Osteocyte (in vitro differentiated cells): ENCODE measurements around the gene SLC45A1. TPM values are rescaled to one million over a fixed set of nuclear protein-coding genes. Genes with fewer than 3 reads are reported as not detected.

Source experiments
- DNase-seq: peaks from one replicate; pipeline ENCODE4 v3.0.0; 2021; ENCODE audit warnings: mixed read lengths; ENCODE audit not compliant: unreplicated experiment; ENCODE audit errors: extremely low spot score
- H3K27ac Mint-ChIP-seq: one replicate; pipeline ENCODE4 v1.8.0; 2021; ENCODE audit warnings: mild to moderate bottlenecking, mixed read lengths; ENCODE audit not compliant: unreplicated experiment
- H3K27me3 Mint-ChIP-seq: one replicate; pipeline ENCODE4 v1.8.0; 2021; ENCODE audit warnings: mixed read lengths; ENCODE audit not compliant: unreplicated experiment
- H3K36me3 Mint-ChIP-seq: one replicate; pipeline ENCODE4 v1.8.0; 2021; ENCODE audit warnings: mixed read lengths; ENCODE audit not compliant: unreplicated experiment
- H3K4me1 Mint-ChIP-seq: one replicate; pipeline ENCODE4 v1.8.0; 2021; ENCODE audit warnings: mixed read lengths; ENCODE audit not compliant: unreplicated experiment
- H3K4me3 Mint-ChIP-seq: one replicate; pipeline ENCODE4 v1.8.0; 2021; ENCODE audit warnings: mild to moderate bottlenecking, moderate library complexity, mixed read lengths; ENCODE audit not compliant: unreplicated experiment
- H3K9me3 Mint-ChIP-seq: one replicate; pipeline ENCODE4 v1.8.0; 2021; ENCODE audit warnings: mixed read lengths; ENCODE audit not compliant: unreplicated experiment
- CTCF ChIP-seq: fragments of 200-600 bp; sonication (generic); IDR thresholded peaks from 2 replicates; pipeline ENCODE4 v1.5.0; 2021; ENCODE audit warnings: antibody characterized with exemption, mild to moderate bottlenecking, moderate library complexity
- total RNA-seq: library from RNA; stranded (reverse); gene quantifications from 2 replicates; pipeline ENCODE4 v1.2.1, GENCODE V29; 2021

SLC45A1 gene
- total RNA-seq, 1 donor from 2014 or later: 3.2 TPM

- DNase-seq: no peak
- H3K27me3 Mint-ChIP-seq: no peaks in the 10 kb centered on the region
- TF ChIP-seq CTCF: no peak
- H3K36me3 Mint-ChIP-seq: no peaks in the 10 kb centered on the region
- peaks cover 63% of the 10 kb centered on the region for H3K4me1 Mint-ChIP-seq
- H3K27ac Mint-ChIP-seq: peak overlapping the region; percentile 5
- no peaks in the 10 kb centered on the region for H3K9me3 Mint-ChIP-seq
- no peak overlapping the region for H3K4me3 Mint-ChIP-seq
Measured at GRCh38 chr1:8370905-8371315, 53.0 kb downstream of the SLC45A1 start.

GRCh38 chr1:8371372-8371991 lies 53.6 kb downstream of the SLC45A1 start:
- no peaks in the 10 kb centered on the region for H3K27me3 Mint-ChIP-seq
- H3K9me3 Mint-ChIP-seq: no peaks in the 10 kb centered on the region
- peak overlapping the region; percentile 18 for H3K27ac Mint-ChIP-seq
- H3K36me3 Mint-ChIP-seq: no peaks in the 10 kb centered on the region
- H3K4me1 Mint-ChIP-seq: peaks cover 63% of the 10 kb centered on the region
- DNase-seq: no peak
- no peak for TF ChIP-seq CTCF
- no peak overlapping the region for H3K4me3 Mint-ChIP-seq

GRCh38 chr1:8373125-8373524 lies 55.2 kb downstream of the SLC45A1 start:
- Mint-ChIP-seq H3K36me3 (no peaks in the 10 kb centered on the region), H3K27me3 (no peaks in the 10 kb centered on the region), H3K4me3 (no peak overlapping the region), H3K4me1 (peaks cover 55% of the 10 kb centered on the region), H3K27ac (peak overlapping the region; percentile 94), H3K9me3 (no peaks in the 10 kb centered on the region)
- DNase-seq: no peak
- no peak for TF ChIP-seq CTCF

- Mint-ChIP-seq H3K4me3 (peak overlapping the region; percentile 28), H3K27me3 (no peaks in the 10 kb centered on the region)
- DNase-seq: no peak
Measured at GRCh38 chr1:8373581-8374241, 55.8 kb downstream of the SLC45A1 start.

More at GRCh38 chr1:8373581-8374241, 55.8 kb downstream of the SLC45A1 start:
- H3K9me3 Mint-ChIP-seq: no peaks in the 10 kb centered on the region
- H3K4me1 Mint-ChIP-seq: peaks cover 61% of the 10 kb centered on the region
- TF ChIP-seq CTCF: no peak
- no peaks in the 10 kb centered on the region for H3K36me3 Mint-ChIP-seq
- H3K27ac Mint-ChIP-seq: peak overlapping the region; percentile 94
